Body of pancreas (tissue), 4 donors: ENCODE data around the gene SEC31A. TPM values are rescaled to one million over a fixed set of nuclear protein-coding genes. Genes with fewer than 3 reads are reported as not detected.
"Not testable (repeated sequence)": the region's sequence is repeated elsewhere in the genome, so short reads cannot be mapped to it uniquely, and the experiment has no call there.

Experiments used
- ATAC-seq: fragments of 150-250 bp; one replicate; pipeline ENCODE4 v1.9.1; 2016
- DNase-seq, 4 donors: peaks; one replicate each; pipeline ENCODE4 v3.0.0-alpha.2; 2019
- H3K27ac ChIP-seq, 4 donors: fragments of 200-600 bp; sonication (generic); 1 replicate in 3 of 4; 2 replicates in 1 of 4; pipeline versions ENCODE4 v1.5.1 to v1.6.1; 2016 to 2019; ENCODE audit warnings: mild to moderate bottlenecking in 1 of 4, mixed read lengths in 1 of 4, moderate library complexity in 1 of 4
- H3K27me3 ChIP-seq, 2 donors: fragments of 200-600 bp; sonication (generic); one replicate each; pipeline ENCODE4 v1.6.0; 2016; ENCODE audit warnings: mild to moderate bottlenecking in 1 of 2
- H3K36me3 ChIP-seq, 2 donors: fragments of 200-600 bp; sonication (generic); replicated peaks in 1 of 2; 2 replicates each; pipeline ENCODE4 v1.5.1; 2016; ENCODE audit warnings: low read depth in 2 of 2; ENCODE audit not compliant: insufficient read depth in 1 of 2
- H3K4me1 ChIP-seq: fragments of 200-600 bp; sonication (generic); one replicate; pipeline ENCODE4 v1.6.0; 2016
- H3K4me3 ChIP-seq, 2 donors: fragments of 200-600 bp; sonication (generic); 1 replicate in 1 of 2; 2 replicates in 1 of 2; pipeline ENCODE4 v1.5.1; 2016 to 2019
- H3K9me3 ChIP-seq, 3 donors: fragments of 200-600 bp; sonication (generic); 1 replicate in 2 of 3; 2 replicates in 1 of 3; pipeline ENCODE4 v1.5.1; 2016
- POLR2A ChIP-seq, 3 donors: fragments of 450-650 bp; IDR thresholded peaks; one replicate each; pipeline ENCODE4 v1.6.1; 2016; ENCODE audit warnings: antibody characterized with exemption in 3 of 3, mild to moderate bottlenecking in 2 of 3
- WGBS, 2 donors: methylation state at CpG; one replicate each; pipeline ENCODE4 v1.1.5; 2017; 5-methylcytosine and 5-hydroxymethylcytosine counted together
- intact Hi-C: fragments of 100-400 bp; cut with DNase I; formaldehyde crosslinking; loops from one replicate; pipeline ENCODE4 v1.15.1; 2023
- total RNA-seq, 2 donors: library from RNA; depleted of rRNA; stranded (reverse); fragments of >200 nt; gene quantifications; one replicate each; pipeline ENCODE4 v1.1.0, GENCODE V29; 2016
- TF ChIP-seq, protein P1 (sequence below), 7 experiments: fragments of 450-650 bp in 4 of 7; fragments of 200-600 bp in 3 of 7; sonication (generic) in 3 of 7; IDR thresholded peaks; one replicate each; pipeline ENCODE4 v1.5.1; 2016 to 2019; ENCODE audit warnings: antibody characterized with exemption in 7 of 7

The SEC31A gene
- total RNA-seq, 2 donors from 2014 or later: 215 to 245 TPM

DNA sequence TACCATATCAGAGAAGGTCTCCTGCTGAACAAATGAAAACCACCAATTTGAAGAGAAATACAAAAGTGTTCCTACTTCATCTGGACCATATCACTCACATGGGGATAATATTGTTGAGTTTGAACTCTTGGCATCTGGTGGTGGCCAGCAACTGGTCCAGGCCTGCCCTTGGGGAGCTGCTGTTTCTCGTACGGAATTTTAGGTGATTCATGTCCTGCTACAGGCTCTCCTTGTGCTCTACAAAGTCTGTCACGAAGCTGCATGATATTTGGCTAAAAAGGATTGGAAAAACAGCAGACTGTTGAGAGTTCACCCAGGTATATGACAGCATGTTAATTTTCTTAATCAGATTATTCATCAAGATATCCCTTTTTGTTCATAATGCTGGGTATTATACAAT is 42.2 kb downstream of the SEC31A start:
- intact Hi-C loops: no loop called here
- H3K36me3 ChIP-seq: peaks cover 9 to 57% of the 10 kb centered on the region in 2 donors
- H3K4me3 ChIP-seq: no peak overlapping the region
- TF ChIP-seq, protein P1, sequence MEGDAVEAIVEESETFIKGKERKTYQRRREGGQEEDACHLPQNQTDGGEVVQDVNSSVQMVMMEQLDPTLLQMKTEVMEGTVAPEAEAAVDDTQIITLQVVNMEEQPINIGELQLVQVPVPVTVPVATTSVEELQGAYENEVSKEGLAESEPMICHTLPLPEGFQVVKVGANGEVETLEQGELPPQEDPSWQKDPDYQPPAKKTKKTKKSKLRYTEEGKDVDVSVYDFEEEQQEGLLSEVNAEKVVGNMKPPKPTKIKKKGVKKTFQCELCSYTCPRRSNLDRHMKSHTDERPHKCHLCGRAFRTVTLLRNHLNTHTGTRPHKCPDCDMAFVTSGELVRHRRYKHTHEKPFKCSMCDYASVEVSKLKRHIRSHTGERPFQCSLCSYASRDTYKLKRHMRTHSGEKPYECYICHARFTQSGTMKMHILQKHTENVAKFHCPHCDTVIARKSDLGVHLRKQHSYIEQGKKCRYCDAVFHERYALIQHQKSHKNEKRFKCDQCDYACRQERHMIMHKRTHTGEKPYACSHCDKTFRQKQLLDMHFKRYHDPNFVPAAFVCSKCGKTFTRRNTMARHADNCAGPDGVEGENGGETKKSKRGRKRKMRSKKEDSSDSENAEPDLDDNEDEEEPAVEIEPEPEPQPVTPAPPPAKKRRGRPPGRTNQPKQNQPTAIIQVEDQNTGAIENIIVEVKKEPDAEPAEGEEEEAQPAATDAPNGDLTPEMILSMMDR (IDR thresholded peaks at IDR 0.05): no peak
- TF ChIP-seq POLR2A (IDR thresholded peaks at IDR 0.05): no peak
- no peaks in the 10 kb centered on the region for H3K9me3 ChIP-seq
- H3K4me1 ChIP-seq: peaks cover 5% of the 10 kb centered on the region
- ATAC-seq (no peak), DNase-seq (no peak)
- H3K27ac ChIP-seq: no peak overlapping the region
- no peaks in the 10 kb centered on the region for H3K27me3 ChIP-seq
- 91 to 100% methylated on average over 3 of the region's 3 CpGs for WGBS, 2 donors

DNA sequence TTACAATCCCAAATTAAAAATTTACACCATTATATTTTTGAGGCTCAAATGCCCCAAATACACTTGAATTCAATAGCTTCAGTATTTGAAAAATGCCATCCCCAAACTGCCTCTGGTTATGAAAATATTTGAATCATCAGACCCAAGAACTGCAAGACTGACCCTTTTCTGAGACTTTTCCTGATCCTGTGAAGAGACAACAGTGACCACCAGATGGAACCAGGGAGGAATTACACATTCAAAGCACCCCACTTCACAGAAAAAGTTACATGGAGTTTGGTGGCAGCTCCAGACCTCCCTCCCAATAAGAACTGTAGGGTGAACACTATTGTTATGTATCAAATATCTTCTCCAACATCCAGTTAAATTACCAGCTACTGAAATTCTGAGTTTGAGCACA is 48.4 kb downstream of the SEC31A start:
- H3K27ac ChIP-seq: no peak overlapping the region
- intact Hi-C loops: no loop called here
- no peak overlapping the region for H3K4me3 ChIP-seq
- H3K9me3 ChIP-seq: no peaks in the 10 kb centered on the region
- no peak for ATAC-seq
- TF ChIP-seq, protein P1 (IDR thresholded peaks at IDR 0.05): peak in 1 of 7 experiments; percentile 7
- no peak for TF ChIP-seq POLR2A (IDR thresholded peaks at IDR 0.05)
- no peak for DNase-seq
- peaks cover 6 to 47% of the 10 kb centered on the region in 2 donors for H3K36me3 ChIP-seq
- peaks cover 13% of the 10 kb centered on the region for H3K4me1 ChIP-seq
- H3K27me3 ChIP-seq: no peaks in the 10 kb centered on the region

DNA sequence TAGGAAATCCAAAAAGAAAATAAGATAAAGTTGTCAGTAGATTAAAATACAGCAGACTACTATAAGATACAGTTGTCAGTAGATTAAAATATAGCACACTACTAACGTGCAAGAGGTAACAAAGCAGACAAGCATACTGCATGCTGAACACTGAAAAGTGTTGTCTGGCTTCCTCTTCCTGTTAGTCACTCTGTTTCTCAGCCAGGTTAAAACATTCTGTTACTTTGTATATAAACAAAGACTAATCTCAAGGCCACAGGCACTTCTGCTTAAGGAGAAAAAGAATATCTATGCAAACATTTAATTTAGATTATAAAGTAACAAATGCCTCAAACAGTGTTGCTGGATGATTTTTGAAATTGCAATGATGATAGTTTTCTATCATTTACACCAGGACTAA is 51.3 kb downstream of the SEC31A start:
- H3K27ac ChIP-seq: peak overlapping the region in 3 of 4 donors; percentile 13 to 50 (median 20)
- peaks cover 6 to 44% of the 10 kb centered on the region in 2 donors for H3K36me3 ChIP-seq

DNA sequence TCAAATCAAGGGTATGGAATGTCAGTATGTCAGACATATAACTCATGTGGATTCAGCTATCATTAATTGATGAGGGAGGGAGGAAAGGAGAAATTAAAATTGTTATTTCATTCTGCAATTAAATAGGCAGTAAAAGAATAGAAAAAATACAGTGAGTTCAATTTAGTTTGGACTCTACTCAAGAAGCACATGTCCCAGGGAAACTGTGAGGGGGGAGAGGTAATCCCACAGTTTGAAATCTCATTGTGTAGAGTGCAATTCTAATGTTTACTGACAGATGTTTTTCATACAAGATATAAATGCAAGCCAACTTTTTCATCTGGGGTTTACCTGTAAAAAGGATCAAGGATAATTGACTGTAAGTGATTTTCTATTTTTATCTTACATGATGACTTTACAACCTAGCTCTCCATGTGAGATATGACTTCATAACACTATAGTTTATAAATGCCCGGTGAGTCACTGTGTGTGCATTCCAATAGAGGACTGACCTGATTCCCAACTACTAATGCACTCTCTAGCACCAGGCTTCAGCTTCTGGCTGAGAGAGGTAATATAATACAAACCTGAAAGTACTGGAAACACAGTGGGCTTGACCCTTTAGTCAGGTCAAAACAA is 57.1 kb downstream of the SEC31A start:
- whole genome bisulfite sequencing, 2 donors: 46 to 60% methylated on average over 1 of the region's 1 CpG
- H3K36me3 ChIP-seq: peaks cover under 1 to 12% of the 10 kb centered on the region in 2 donors
- H3K4me3 ChIP-seq: no peak overlapping the region
- H3K27ac ChIP-seq: peak overlapping the region in 1 of 4 donors; percentile 10
- H3K27me3 ChIP-seq: no peaks in the 10 kb centered on the region
- H3K9me3 ChIP-seq: no peaks in the 10 kb centered on the region
- ATAC-seq (peak; percentile 77), DNase-seq (no peak)
- intact Hi-C loops: no loop called here
- no peaks in the 10 kb centered on the region for H3K4me1 ChIP-seq
- TF ChIP-seq, protein P1 (IDR thresholded peaks at IDR 0.05): no peak
- TF ChIP-seq POLR2A (IDR thresholded peaks at IDR 0.05): no peak

More for the DNA sequence above, 51.3 kb downstream of the SEC31A start:
- Histone ChIP-seq H3K4me1 (peaks cover 13% of the 10 kb centered on the region), H3K9me3 (no peaks in the 10 kb centered on the region), H3K27me3 (no peaks in the 10 kb centered on the region), H3K4me3 (no peak overlapping the region)
- no peak for DNase-seq
- peak; percentile 33 for ATAC-seq
- intact Hi-C loops: no loop called here
- 42 to 49% methylated on average over 1 of the region's 1 CpG for WGBS, 2 donors
- TF ChIP-seq, protein P1 (IDR thresholded peaks at IDR 0.05): no peak
- TF ChIP-seq POLR2A (IDR thresholded peaks at IDR 0.05): no peak

DNA sequence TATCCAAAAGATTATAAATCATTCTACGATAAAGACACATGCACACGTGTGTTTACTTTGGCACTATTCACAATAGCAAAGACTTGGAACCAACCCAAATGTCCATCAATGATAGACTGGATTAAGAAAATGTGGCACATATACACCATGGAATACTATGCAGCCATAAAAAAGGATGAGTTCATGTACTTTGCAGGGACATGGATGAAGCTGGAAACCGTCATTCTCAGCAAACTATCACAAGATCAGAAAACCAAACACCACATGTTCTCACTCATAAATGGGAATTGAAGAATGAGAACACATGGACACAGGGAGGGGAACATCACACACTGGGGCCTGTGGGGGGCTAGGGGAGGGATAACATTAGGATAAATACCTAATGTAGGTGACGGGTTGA is 57.9 kb downstream of the SEC31A start:
- H3K27ac ChIP-seq, H3K27me3 ChIP-seq, H3K4me1 ChIP-seq, H3K36me3 ChIP-seq, H3K4me3 ChIP-seq, intact Hi-C loops, DNase-seq, H3K9me3 ChIP-seq, ATAC-seq: not testable (repeated sequence)
- 67 to 68% methylated on average over 4 of the region's 4 CpGs for WGBS, 2 donors
